Esophagus (tissue), 2 donors: Measurements from ENCODE around the gene RAB31. TPM values are rescaled to one million over a fixed set of nuclear protein-coding genes. Genes with fewer than 3 reads are reported as not detected.
A peak's percentile ranks its signal among the peaks of the same experiment; 100 is the strongest.

ENCODE experiments used
- H3K27ac ChIP-seq, 2 donors: one replicate each; pipeline ENCODE4 v1.5.1; 2013; ENCODE audit warnings: low read depth in 2 of 2, mild to moderate bottlenecking in 2 of 2, inconsistent platforms in 1 of 2, low read length in 1 of 2, moderate library complexity in 1 of 2
- H3K27me3 ChIP-seq, 2 donors: one replicate each; pipeline ENCODE4 v1.6.1; 2013; ENCODE audit warnings: low read length in 2 of 2, control low read depth in 1 of 2, mild to moderate bottlenecking in 1 of 2; ENCODE audit not compliant: insufficient read depth in 2 of 2, control insufficient read depth in 1 of 2
- H3K36me3 ChIP-seq, 2 donors: one replicate each; pipeline ENCODE4 v1.6.1; 2013; ENCODE audit warnings: low read length in 1 of 2; ENCODE audit not compliant: control insufficient read depth in 2 of 2, insufficient read depth in 2 of 2
- H3K4me1 ChIP-seq, 2 donors: one replicate each; pipeline ENCODE4 v1.6.1; 2013; ENCODE audit warnings: low read length in 1 of 2; ENCODE audit not compliant: control insufficient read depth in 2 of 2, insufficient read depth in 2 of 2
- H3K4me3 ChIP-seq, 2 donors: one replicate each; pipeline ENCODE4 v1.5.1; 2013; ENCODE audit warnings: low read length in 2 of 2, mild to moderate bottlenecking in 2 of 2, low read depth in 1 of 2, moderate library complexity in 1 of 2
- H3K9me3 ChIP-seq, 2 donors: one replicate each; pipeline ENCODE4 v1.6.1; 2013; ENCODE audit warnings: mild to moderate bottlenecking in 2 of 2, low read depth in 1 of 2, low read length in 1 of 2, moderate library complexity in 1 of 2; ENCODE audit not compliant: control insufficient read depth in 2 of 2, insufficient read depth in 1 of 2
- WGBS, 2 donors: extraction: QIAGEN DNeasy Blood & Tissue Kit; methylation state at CpG; one replicate each; pipeline ENCODE4 v1.1.7; 2013; 5-methylcytosine and 5-hydroxymethylcytosine counted together
- polyA plus RNA-seq, 2 donors: library from polyadenylated mRNA; stranded (reverse); fragments of 200-250 nt; gene quantifications; one replicate each; pipeline ENCODE4 v1.2.3, GENCODE V29; 2013
- donor health status: healthy with polysubstance abuse.
- donor health status: Bipolar disorder and iron deficiency.

RAB31 gene
- polyA plus RNA-seq, 2 donors, result 10.7 to 17.5 TPM

DNA sequence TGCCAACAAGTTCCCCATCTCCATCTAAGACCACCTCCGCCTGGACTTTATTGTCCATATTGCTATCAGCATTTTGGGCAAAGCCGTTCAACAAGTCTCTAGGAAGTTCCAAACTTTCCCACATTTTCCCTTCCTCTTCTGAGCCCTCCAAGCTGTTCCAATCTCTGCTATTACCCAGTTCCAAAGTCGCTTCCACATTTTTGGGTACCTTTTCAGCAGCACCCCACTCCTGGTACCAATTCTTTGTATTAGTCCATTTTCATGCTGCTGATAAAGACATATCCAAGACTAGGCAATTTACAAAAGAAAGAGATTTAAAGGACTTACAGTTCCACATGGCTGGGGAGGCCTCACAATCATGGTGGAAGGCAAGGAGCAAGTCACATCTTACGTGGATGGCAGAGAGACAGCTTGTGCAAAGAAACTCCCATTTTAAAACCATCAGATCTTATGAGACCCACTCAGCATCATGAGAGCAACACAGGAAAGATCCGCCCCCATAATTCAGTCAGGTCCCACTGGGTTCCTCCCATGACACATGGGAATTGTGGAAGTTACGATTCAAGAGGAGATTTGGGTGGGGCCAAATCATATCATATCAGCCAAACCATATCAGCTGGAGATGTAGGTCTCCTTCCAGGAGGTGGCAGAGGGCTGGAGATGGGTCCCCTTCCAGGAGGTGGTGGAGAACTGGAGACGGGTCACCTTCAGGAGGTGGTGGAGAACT is 157.8 kb downstream of the RAB31 start:
- Histone ChIP-seq H3K9me3 (peaks cover 0 to 4% of the 10 kb centered on the region in 2 donors), H3K36me3 (no peaks in the 10 kb centered on the region), H3K27ac (peak overlapping the region in 1 of 2 donors; percentile 71), H3K4me1 (peaks cover 0 to 2% of the 10 kb centered on the region in 2 donors), H3K27me3 (no peaks in the 10 kb centered on the region), H3K4me3 (no peak overlapping the region)
- 97% methylated on average over 7 of the region's 7 CpGs for WGBS, 2 donors

DNA sequence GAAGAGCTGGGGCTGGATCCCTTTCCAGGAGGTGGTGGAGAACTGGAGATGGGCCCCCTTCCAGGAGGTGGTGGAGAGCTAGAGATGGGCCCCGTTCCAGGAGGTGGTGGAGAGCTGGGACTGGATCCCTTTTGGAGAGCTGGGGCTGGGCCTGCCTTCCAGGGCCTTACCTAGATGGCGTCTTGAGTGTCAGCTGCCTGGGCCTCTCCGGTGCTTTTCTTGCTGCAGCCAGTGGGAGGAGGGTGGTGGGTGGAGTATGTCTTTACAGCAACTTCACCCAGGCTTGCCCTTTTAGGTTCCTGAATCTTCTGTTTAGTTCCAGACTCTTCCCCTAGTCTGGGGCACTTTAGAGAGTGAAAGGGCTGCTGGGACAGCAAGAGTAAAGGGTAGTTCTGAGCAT is 158.5 kb downstream of the RAB31 start:
- Histone ChIP-seq H3K36me3 (no peaks in the 10 kb centered on the region), H3K9me3 (peaks cover 0 to 4% of the 10 kb centered on the region in 2 donors), H3K27ac (peak overlapping the region; percentile 12 to 71), H3K4me3 (no peak overlapping the region), H3K4me1 (peaks cover 0 to 2% of the 10 kb centered on the region in 2 donors), H3K27me3 (no peaks in the 10 kb centered on the region)
- 85 to 89% methylated on average over 3 of the region's 3 CpGs for WGBS, 2 donors

DNA sequence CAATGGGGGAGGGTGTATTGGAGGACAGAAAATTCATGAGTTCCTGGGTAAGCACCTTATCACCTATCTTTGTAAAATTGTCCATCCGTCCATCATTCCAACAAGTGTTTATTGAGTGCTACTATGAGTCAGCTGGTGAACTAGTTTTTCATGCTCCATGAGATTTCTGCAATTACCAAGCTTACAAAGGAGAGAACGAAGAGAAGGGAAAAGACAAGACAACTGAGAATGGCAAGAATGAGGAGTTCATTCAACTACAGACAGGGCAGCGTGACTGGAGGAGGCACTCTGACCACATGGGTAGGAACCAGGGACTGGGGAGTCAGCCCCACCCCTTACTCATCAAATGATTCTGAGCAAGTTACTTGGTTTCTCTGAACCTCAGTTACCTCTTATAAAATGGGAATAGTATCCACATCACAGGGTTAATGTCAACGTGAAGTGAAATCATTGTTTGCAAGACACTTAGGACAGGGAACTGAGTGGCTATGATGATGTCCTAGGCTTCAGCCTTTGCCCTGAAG is 159.0 kb downstream of the RAB31 start:
- WGBS, 2 donors, result 70 to 71% methylated on average over 4 of the region's 4 CpGs
- Histone ChIP-seq H3K4me1 (peaks cover 0 to 2% of the 10 kb centered on the region in 2 donors), H3K9me3 (peaks cover 0 to 4% of the 10 kb centered on the region in 2 donors), H3K27ac (peak overlapping the region; percentile 64 to 73), H3K36me3 (no peaks in the 10 kb centered on the region), H3K4me3 (no peak overlapping the region), H3K27me3 (no peaks in the 10 kb centered on the region)

DNA sequence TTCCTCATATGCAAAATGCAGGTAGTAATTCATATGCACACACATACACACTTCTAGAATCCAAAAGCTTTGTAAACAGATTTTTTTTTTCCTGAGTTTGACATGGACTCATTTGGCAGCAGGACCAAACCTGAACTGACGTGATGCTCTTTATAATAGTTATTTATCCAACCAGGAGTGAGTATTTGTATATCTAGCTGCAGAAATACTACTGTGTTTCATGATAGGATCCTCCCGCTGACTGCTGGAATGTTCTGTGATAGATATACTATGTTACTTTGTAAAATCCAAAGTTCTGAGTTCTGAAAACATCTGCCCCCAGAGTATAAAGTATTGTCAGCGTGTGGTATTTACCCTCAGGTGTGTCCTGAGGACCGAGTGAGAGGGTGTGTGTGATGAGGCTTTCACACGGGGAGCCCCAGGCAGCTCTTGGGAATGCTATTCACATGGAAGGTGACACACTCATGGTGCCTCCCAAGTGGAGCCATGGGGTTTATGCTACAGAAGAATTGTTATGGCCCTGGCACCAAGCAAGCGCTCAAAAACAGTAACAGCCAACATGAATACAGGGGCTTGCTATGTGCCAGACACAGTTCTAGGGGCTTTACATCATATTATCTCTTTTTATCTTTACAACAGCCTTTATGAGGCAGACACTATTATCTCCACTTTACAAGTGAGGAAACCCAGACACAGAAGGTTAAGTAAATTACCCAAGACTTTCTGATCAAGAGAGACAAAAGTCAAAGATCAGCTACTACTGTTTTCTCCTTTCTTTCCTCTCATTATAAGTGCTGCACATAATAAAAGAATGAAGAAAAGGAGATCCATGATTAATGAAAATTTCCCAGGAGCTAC is 161.0 kb downstream of the RAB31 start:
- Histone ChIP-seq H3K27me3 (no peaks in the 10 kb centered on the region), H3K4me3 (no peak overlapping the region), H3K9me3 (peaks cover 0 to 4% of the 10 kb centered on the region in 2 donors), H3K36me3 (no peaks in the 10 kb centered on the region), H3K4me1 (peaks cover 0 to 2% of the 10 kb centered on the region in 2 donors), H3K27ac (peak overlapping the region; percentile 53 to 77)
- WGBS, 2 donors, result 59 to 61% methylated on average over 6 of the region's 6 CpGs

DNA sequence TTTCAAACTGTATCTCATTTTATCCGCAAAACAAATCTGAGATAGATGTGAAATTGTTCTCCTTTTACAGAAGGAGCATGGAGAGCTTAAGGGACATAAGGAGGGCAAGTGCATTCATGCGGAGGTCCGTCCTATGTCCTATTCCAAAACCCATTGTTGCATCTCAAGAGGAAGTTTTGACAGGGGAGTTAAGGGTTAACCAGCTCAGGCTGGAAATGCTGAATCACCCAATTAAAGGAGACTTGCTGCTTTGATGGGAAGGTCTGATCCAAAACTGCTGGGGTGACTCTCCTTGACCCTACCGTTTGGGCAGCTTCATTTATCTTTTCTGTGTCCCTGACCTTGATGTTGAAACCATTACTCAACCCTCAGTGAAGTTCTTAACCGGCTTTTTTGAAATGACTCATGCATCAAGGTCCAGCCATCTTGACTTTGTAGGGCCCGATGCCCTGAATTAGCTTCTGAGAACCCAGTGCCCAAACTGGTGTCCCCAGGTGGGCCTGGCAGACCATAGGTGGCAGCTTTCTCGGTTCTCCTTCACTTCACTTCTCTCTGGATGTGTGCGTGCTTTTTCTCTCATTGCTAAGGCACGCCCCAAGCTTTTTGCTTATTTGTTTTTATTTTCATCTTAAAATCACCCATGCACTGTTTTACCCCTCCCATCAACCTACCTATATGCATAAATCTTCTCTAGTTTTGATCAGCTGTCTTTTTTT is 161.8 kb downstream of the RAB31 start:
- no peaks in the 10 kb centered on the region for H3K36me3 ChIP-seq
- H3K27ac ChIP-seq, result peak overlapping the region; percentile 28 to 87
- H3K4me1 ChIP-seq, result peaks cover 0 to 2% of the 10 kb centered on the region in 2 donors
- H3K4me3 ChIP-seq, result no peak overlapping the region
- peaks cover 0 to 4% of the 10 kb centered on the region in 2 donors for H3K9me3 ChIP-seq
- no peaks in the 10 kb centered on the region for H3K27me3 ChIP-seq
- 58% methylated on average over 9 of the region's 9 CpGs for WGBS, 2 donors

DNA sequence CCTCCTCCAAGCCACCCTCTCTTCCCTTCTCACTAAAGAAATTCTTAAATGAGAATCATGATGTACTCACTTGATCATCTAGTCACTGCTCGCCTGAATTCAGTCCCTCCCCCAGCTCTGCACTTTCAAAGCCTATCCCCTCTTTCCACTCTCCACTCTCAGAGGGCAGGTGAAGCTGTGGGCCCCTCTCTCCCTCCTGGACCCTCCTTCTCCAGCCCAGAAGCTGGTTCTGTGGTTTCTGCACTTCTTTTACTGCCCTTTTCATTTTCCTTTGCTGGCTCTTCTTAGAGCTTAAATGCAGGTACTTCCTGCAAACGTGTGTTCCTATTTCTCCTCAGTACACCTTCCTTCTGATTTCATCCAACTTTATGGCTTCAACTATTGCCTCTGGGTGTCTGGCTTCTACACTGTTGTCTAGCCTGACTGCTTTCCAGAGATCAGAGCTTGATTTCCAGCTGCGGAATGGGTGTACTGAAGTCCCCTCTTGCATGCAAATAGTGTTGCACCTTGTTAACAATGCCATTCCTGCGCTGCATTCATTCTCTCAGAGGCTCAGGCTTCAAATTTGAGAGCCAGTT is 162.4 kb downstream of the RAB31 start:
- no peaks in the 10 kb centered on the region for H3K27me3 ChIP-seq

DNA sequence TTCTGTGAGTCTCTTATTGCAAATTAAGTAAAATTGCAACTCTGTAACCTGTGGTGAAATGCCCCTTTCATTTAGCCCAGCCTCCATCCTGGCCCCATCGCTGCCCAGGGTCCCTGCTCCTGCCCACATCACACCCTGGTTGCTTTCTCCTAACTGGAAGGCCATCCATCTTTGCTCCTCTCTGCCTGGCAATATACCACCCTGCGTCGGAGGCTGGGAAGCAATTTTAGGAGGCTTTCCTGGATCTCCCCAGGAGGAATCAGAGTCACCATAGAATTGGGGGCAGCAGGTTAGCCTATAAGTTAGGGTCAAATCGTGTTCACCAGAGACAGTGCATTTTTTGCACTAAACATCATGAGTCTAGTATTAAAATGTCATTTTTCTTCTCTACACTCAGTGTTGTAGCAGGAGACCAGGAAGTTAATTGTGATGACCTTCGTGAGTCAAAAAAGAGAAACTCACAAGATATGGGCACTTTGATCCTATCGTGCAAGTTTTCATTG is 163.2 kb downstream of the RAB31 start:
- Histone ChIP-seq H3K4me3 (no peak overlapping the region), H3K9me3 (peaks cover 0 to 4% of the 10 kb centered on the region in 2 donors), H3K4me1 (peaks cover 0 to 2% of the 10 kb centered on the region in 2 donors), H3K36me3 (no peaks in the 10 kb centered on the region), H3K27ac (no peak overlapping the region), H3K27me3 (no peaks in the 10 kb centered on the region)
- 85 to 86% methylated on average over 6 of the region's 6 CpGs for WGBS, 2 donors

More for the DNA sequence above, 162.4 kb downstream of the RAB31 start:
- no peak overlapping the region for H3K4me3 ChIP-seq
- 61 to 69% methylated on average over 4 of the region's 4 CpGs for WGBS, 2 donors
- no peaks in the 10 kb centered on the region for H3K36me3 ChIP-seq
- peaks cover 0 to 4% of the 10 kb centered on the region in 2 donors for H3K9me3 ChIP-seq
- H3K4me1 ChIP-seq, result peaks cover 0 to 2% of the 10 kb centered on the region in 2 donors
- H3K27ac ChIP-seq, result peak overlapping the region in 1 of 2 donors; percentile 40

DNA sequence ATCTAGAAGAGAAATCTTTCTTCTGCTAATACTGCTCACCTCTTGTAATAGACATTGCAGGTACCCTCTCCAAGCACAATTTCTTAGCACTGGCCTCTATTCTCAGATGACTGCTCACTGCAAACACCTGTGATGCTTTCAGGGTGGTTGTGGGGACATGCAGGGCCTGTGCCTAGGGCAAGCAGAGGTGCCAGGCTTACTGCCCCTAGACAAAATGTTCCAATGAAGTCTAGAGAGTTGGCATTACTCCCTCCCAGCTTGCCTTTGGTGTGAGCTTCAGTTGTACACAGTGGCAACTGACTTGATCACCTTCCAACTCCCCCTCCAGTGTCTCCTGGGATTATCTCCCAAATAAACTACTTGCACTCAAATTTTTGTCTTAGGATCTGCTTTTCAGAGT is 164.7 kb downstream of the RAB31 start:
- Histone ChIP-seq H3K4me1 (peaks cover 0 to 2% of the 10 kb centered on the region in 2 donors), H3K36me3 (no peaks in the 10 kb centered on the region), H3K27me3 (no peaks in the 10 kb centered on the region), H3K27ac (no peak overlapping the region), H3K4me3 (no peak overlapping the region), H3K9me3 (no peaks in the 10 kb centered on the region)

DNA sequence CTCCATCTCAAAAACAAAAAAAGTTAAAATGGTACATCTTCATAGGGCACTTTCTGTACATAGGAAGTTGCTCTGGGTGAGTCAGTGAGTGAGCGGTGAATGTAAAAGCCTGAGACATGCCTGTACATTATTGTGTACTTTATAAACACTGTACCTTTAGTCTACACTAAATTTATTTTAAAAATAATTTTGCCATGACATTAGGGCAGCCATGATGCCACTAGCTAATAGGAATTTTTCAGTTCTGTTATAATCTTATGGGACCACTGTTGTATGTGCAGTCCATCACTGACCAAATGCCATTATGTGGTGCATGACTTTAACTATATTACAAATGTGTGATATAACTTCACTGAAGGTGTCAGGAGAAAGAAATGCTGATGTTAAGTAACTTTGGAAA is 166.6 kb downstream of the RAB31 start:
- H3K4me1 ChIP-seq, result peaks cover 0 to 1% of the 10 kb centered on the region in 2 donors

More for the DNA sequence above, 166.6 kb downstream of the RAB31 start:
- H3K4me3 ChIP-seq, result no peak overlapping the region
- H3K9me3 ChIP-seq, result no peaks in the 10 kb centered on the region
- no peak overlapping the region for H3K27ac ChIP-seq
- WGBS, 2 donors, result 78 to 88% methylated on average over 1 of the region's 1 CpG
- no peaks in the 10 kb centered on the region for H3K36me3 ChIP-seq
- no peaks in the 10 kb centered on the region for H3K27me3 ChIP-seq
